Middle frontal gyrus (tissue), 1 donor: Measurements from ENCODE around the gene SMAD3.
"Not testable (repeated sequence)": the region's sequence is repeated elsewhere in the genome, so short reads cannot be mapped to it uniquely, and the experiment has no call there.

ENCODE experiments used
- DNase-seq: peaks from one replicate; pipeline ENCODE4 v3.0.0-alpha.2; 2015; ENCODE audit warnings: low spot score; ENCODE audit errors: extremely low spot score

The SMAD3 gene

GRCh38 chr15:67109141-67110034 is 44.0 kb downstream of the SMAD3 start:
- no peak for DNase-seq

- DNase-seq: no peak
Measured at GRCh38 chr15:67110361-67110781, 45.0 kb downstream of the SMAD3 start.

GRCh38 chr15:67110958-67111864 is 45.8 kb downstream of the SMAD3 start:
- no peak for DNase-seq

- DNase-seq: no peak
Measured at GRCh38 chr15:67114046-67114445, 48.6 kb downstream of the SMAD3 start.

GRCh38 chr15:67114846-67115585 is 49.6 kb downstream of the SMAD3 start:
- no peak for DNase-seq

DNA sequence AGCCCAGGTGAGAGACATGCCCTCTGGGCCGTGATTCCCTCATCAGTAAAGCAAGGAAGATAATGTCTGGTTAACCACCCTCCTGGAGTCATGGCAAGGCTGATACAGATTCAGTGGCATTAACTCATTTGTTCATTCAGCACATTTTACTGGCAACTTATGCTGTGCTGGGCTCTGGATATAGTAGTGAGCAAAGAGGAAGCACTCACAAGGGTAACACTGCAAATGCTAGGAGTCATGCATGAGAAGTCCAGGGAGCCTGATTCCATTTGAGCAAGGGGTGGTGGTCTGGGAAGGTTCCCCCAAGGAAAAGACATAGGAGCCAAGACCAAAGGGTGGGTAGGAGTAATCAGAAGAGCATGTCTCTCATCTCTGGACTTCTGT is 50.2 kb downstream of the SMAD3 start:
- no peak for DNase-seq

GRCh38 chr15:67116742-67117141 is 51.3 kb downstream of the SMAD3 start:
- DNase-seq: no peak

DNA sequence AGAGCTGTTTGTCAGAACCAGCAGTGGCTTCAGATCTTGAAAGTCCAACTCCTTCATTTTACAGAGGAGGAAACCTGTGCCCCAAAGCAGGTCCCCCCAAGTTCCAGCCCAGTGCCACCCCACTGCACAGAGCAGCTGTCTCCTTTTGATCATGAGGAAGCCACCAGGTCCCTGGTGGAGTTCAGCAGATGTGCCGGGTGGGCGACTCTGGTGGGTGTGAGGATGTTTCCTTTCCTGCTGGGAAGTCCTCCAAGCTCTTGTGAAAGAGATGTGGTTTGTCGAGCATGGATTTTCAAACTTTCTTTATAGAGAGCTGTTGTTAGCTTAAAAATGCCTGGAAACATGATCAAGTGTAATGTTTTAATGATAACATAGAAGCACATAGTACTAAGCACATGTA is 52.0 kb downstream of the SMAD3 start:
- DNase-seq: no peak

DNA sequence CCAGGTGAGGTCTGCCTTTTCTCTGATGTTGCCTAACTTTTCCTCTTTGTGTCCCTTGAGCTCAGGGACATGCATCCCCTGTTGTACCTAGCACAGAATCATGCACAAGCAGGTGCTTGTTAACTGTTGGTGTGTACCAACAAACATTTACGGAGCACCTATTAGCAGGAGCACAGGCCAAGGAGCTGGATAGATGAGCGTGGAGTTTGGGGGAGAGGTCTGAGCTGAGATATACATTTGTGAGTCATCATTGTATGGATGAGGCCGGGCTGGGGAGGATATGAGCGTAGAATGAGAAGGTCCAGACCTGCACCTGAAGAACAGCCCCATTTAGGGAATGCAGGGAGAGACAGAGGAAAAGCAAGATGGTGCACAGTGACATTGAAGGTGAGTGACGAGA is 53.4 kb downstream of the SMAD3 start:
- DNase-seq: no peak

DNA sequence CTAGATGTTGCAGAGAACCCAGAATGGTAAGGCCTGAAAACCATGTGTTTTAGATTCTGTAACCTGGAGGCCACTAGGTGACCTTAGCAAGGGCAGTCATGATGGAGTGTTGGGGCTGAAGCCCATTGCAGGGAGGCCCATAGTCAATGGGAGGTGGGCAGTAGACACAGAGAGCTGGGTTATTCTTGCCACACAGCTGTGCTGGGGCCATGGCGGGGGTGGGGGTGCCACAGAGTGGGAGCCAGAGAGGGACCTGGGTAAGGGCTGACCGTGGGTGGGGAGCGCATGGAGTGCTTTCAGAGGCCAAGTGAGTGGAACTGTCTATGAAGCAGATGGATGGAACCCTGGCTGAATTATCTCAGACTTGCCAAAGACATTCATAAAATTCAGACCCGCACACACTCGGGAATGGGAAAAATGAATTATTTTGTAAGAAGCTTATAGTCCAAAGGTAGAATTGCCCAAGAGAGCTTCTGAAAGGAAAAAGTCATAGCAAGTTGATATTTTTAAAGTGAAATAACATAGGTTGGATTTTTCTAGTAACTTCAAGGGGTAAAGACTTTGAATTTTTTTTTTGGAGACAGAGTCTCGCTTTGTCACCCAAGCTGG is 53.9 kb downstream of the SMAD3 start:
- DNase-seq: no peak

DNA sequence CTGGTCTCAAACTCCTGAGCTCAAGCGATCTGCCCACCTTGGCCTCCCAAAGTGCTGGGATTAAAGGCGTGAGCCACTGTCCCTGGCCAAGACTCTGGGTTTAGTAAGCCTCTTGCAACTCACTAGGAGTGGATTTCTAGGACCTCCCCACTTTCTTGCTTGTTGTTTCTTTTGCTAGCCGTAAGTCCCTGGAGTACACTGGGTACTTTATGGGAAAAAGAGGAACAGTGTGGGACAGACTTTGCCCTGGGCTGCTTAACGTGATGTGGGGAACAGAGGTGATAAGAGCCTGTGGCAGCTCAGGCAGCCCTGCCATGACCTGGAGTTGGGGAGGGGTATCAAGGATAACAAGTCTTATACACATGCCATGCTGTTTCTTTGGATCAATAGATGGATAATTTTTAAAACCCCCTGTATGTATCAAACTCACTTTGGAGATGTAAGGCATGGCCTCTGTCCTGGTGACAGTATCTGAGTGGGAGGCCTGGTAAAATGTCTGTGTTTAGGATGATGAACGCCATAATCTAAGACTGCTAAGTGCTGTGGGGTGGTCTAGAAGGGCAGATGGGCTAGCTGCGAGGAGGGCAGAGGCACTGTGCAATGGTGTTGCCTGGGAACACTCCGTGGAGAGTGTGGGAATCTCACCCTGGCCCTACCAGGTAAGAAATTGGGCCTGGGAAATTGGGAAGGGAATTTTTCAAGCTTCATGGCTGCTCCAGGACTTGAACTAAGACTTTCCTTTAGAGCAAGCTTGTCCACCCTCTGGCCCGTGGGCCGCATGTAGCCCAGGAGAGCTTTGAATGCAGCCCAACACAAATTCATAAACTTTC is 54.8 kb downstream of the SMAD3 start:
- DNase-seq: no peak

GRCh38 chr15:67120839-67121643 is 55.6 kb downstream of the SMAD3 start:
- no peak for DNase-seq

DNA sequence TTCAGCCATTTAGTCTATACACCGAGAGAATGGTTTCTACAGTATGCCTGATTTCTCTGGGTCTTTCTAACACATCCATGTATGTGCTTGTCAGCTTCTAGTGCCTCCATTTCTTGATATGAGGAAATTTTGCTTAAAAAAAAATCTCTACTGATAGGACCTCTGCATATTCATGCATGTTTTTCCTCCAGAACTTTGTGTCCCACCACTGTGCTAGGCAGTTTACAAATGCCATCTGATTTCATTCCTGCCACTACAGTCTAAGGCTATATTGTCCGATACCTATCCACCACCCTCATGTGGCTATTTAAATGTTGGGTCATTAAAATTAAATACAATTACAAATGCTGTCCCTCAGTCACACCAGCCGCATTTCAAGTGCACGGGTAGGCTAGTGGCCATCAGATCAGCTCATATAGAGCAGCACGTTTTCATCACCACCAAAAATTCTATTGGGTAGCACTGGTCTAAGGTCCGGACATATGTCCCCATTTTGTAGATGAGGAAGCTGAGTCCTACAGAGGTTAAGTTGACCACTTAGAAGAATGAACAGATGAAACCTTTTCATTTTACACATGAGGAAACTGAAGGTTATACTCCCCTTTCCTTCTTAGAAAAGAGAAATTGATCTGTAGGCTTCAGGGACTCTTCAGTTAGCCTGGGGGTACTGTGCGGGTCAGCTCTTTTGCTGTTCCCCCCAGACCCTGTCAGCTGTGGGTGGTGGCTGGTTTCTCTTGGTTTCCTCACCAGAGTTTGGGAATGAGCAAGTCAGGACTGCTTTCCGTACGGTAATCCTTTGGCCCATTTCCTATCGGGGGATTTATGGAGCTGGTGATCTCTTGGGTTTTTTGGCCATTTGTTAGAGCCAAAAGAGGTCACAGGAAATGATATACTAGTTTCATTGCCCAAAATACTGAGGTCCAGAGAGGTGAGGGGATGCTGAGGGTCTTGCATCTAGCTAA is 56.5 kb downstream of the SMAD3 start:
- no peak for DNase-seq

DNA sequence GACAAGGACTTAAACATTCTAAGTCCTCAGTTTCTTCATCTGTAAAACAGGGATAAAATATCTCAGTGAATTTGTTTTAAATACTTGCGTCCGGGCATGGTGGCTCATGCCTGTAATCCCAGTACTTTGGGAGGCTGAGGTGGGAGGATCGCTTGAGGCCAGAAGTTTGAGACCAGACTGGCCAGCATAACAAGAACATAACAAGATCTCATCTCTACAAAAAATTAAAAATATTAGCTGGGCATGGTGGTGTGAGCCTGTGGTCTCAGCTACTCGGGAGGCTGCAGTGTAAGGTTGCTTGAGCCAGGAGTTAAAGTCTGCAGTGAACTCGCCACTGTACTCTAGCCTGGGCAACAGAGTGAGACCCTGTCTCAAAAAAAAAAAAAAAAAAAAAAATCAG is 57.4 kb downstream of the SMAD3 start:
- not testable (repeated sequence) for DNase-seq

GRCh38 chr15:67123291-67123690 is 57.9 kb downstream of the SMAD3 start:
- DNase-seq: not testable (repeated sequence)

DNA sequence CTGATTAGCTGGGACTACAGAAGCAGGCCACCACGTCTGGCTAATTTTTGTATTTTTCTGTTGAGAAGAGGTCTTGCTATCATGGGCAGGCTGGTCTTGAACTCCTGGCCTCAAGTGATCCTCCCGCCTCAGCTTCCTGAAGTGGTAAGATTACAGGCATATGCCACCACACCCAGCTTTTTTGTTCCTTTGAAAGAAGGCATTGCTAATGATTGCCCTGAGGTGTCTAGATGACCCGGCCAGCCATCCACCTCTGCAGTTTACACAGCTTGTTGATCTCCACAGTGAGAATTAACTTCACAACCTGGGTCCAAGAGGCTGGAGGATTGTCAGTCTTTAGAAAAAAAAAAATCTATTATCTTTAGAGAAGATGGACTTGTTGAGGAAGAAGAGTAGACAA is 58.7 kb downstream of the SMAD3 start:
- no peak for DNase-seq

GRCh38 chr15:67124911-67125588 is 59.6 kb downstream of the SMAD3 start:
- no peak for DNase-seq
